ENCODE data around the gene FABP3.
"Not testable (repeated sequence)": the region's sequence is repeated elsewhere in the genome, so short reads cannot be mapped to it uniquely, and the experiment has no call there.

The FABP3 gene

GRCh38 chr1:31399976-31400375 is 27.1 kb upstream of the FABP3 start:
- in situ Hi-C loops (cut with HindIII; ENCODE audit: low sequenced_read_pairs): loop anchor here (10.0 kb wide), 1 partner anchor 145 kb away; no protein-coding TSS in a partner anchor

- in situ Hi-C loops (cut with HindIII; ENCODE audit: low sequenced_read_pairs): loop anchor here (10.0 kb wide), 1 partner anchor 147 kb away; no protein-coding TSS in a partner anchor
Measured at GRCh38 chr1:31398246-31398645, 25.4 kb upstream of the FABP3 start.

- in situ Hi-C loops (cut with HindIII; ENCODE audit: low sequenced_read_pairs): loop anchor here (10.0 kb wide), 1 partner anchor 147 kb away; no protein-coding TSS in a partner anchor
Measured at GRCh38 chr1:31397360-31398095, 24.7 kb upstream of the FABP3 start.

GRCh38 chr1:31396633-31397351 is 23.9 kb upstream of the FABP3 start:
- in situ Hi-C loops (cut with HindIII; ENCODE audit: low sequenced_read_pairs): loop anchor here (10.0 kb wide), 1 partner anchor 148 kb away; no protein-coding TSS in a partner anchor

- in situ Hi-C loops (cut with HindIII; ENCODE audit: low sequenced_read_pairs): loop anchor here (5.0 to 10.0 kb wide), 2 partner anchors 150 to 237 kb away; no protein-coding TSS in a partner anchor
Measured at GRCh38 chr1:31394584-31395193, 21.8 kb upstream of the FABP3 start.

GRCh38 chr1:31393463-31393862 is 20.6 kb upstream of the FABP3 start:
- in situ Hi-C loops (cut with HindIII; ENCODE audit: low sequenced_read_pairs): loop anchor here (5.0 to 10.0 kb wide), 2 partner anchors 151 to 236 kb away; no protein-coding TSS in a partner anchor

- in situ Hi-C loops (cut with HindIII; ENCODE audit: low sequenced_read_pairs): loop anchor here (5.0 to 10.0 kb wide), 2 partner anchors 155 to 233 kb away; no protein-coding TSS in a partner anchor
Measured at GRCh38 chr1:31390071-31390470, 17.2 kb upstream of the FABP3 start.

- in situ Hi-C loops (cut with HindIII; ENCODE audit: low sequenced_read_pairs): loop anchor here (5.0 to 10.0 kb wide), 2 partner anchors 155 to 232 kb away; no protein-coding TSS in a partner anchor
Measured at GRCh38 chr1:31389616-31390015, 16.7 kb upstream of the FABP3 start.

- in situ Hi-C loops (cut with HindIII; ENCODE audit: low sequenced_read_pairs): no loop called here
Measured at GRCh38 chr1:31387612-31388011, 14.7 kb upstream of the FABP3 start.

GRCh38 chr1:31386576-31387243 is 13.8 kb upstream of the FABP3 start:
- in situ Hi-C loops (cut with HindIII; ENCODE audit: low sequenced_read_pairs): not testable (repeated sequence)

GRCh38 chr1:31383967-31384366 is 11.1 kb upstream of the FABP3 start:
- in situ Hi-C loops (cut with HindIII; ENCODE audit: low sequenced_read_pairs): no loop called here

- in situ Hi-C loops (cut with HindIII; ENCODE audit: low sequenced_read_pairs): no loop called here
Measured at GRCh38 chr1:31382379-31382989, 9.6 kb upstream of the FABP3 start.

GRCh38 chr1:31381394-31382294 is 8.8 kb upstream of the FABP3 start:
- in situ Hi-C loops (cut with HindIII; ENCODE audit: low sequenced_read_pairs): no loop called here

- in situ Hi-C loops (cut with HindIII; ENCODE audit: low sequenced_read_pairs): no loop called here
Measured at GRCh38 chr1:31380181-31380580, 7.3 kb upstream of the FABP3 start.

- in situ Hi-C loops (cut with HindIII; ENCODE audit: low sequenced_read_pairs): no loop called here
Measured at GRCh38 chr1:31378001-31378400, 5.1 kb upstream of the FABP3 start.

- in situ Hi-C loops (cut with HindIII; ENCODE audit: low sequenced_read_pairs): no loop called here
Measured at GRCh38 chr1:31377364-31377863, 4.5 kb upstream of the FABP3 start.

- in situ Hi-C loops (cut with HindIII; ENCODE audit: low sequenced_read_pairs): no loop called here
Measured at GRCh38 chr1:31376375-31377134, 3.7 kb upstream of the FABP3 start.

GRCh38 chr1:31374511-31375196 is 1.8 kb upstream of the FABP3 start:
- in situ Hi-C loops (cut with HindIII; ENCODE audit: low sequenced_read_pairs): no loop called here

Measured in endothelial cell of hepatic sinusoid (primary cell).